SK-MEL-5 (cell line): ENCODE results near the gene QPCTL. TPM values are rescaled to one million over a fixed set of nuclear protein-coding genes. Genes with fewer than 3 reads are reported as not detected.
A peak's percentile ranks its signal among the peaks of the same experiment; 100 is the strongest.
"Not testable (repeated sequence)": the region's sequence is repeated elsewhere in the genome, so short reads cannot be mapped to it uniquely, and the experiment has no call there.

ENCODE experiments used
- DNase-seq: peaks from one replicate; pipeline ENCODE4 v3.0.0-alpha.2; 2016; ENCODE audit warnings: low read depth, low spot score
- in situ Hi-C: cut with HindIII; loops from 2 replicates; pipeline ENCODE4 v1.10.0; 2016; ENCODE audit warnings: low sequenced_read_pairs, high pct_unique_total_duplicates, low pct_unique_long_range_greater_than_20kb
- total RNA-seq: library from RNA; depleted of rRNA; stranded (reverse); fragments of >200 nt; shearing (Covaris generic); gene quantifications from 2 replicates; pipeline ENCODE4 v1.2.3, GENCODE V29; 2014

QPCTL gene
- total RNA-seq, 1 experiment from 2014 or later, result 10.0 TPM

DNA sequence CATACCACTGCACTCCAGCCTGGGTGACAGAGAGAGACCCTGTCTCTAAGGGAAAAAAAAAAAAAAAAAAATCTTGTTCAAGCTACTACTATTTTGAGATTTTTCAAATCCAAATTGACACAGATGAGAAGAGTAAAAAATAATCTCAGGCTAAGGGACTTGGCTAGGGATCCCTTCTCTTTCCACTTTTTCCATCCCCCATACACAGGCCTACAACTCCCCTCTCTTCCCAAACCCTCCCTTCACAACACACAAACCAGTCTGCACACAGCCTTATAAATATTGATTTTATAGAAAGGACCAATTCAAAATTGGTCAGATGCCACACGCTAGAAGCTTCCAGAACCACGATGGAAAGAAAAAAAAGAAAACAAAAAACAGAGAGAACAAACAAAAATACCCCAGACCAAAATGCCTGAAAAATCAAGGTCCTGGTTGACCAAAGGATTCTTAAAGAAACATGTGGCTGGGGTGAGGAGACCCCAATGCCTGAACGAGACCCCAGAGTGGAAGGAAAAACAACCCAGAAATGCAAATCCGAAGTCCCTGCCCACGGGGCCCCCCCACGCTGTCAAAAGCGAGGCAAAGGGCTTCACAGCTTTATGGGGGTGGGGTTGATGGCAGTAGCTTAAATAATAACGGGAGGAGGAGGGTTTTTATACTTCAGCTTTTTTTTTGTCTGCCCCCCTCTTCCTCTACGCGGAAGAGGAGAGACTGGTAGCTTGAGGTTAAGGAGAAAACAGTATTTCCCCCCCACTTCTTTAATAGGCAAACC, 18.1 kb downstream of the QPCTL start:
- DNase-seq, result no peak
- in situ Hi-C loops, result no loop called here

DNA sequence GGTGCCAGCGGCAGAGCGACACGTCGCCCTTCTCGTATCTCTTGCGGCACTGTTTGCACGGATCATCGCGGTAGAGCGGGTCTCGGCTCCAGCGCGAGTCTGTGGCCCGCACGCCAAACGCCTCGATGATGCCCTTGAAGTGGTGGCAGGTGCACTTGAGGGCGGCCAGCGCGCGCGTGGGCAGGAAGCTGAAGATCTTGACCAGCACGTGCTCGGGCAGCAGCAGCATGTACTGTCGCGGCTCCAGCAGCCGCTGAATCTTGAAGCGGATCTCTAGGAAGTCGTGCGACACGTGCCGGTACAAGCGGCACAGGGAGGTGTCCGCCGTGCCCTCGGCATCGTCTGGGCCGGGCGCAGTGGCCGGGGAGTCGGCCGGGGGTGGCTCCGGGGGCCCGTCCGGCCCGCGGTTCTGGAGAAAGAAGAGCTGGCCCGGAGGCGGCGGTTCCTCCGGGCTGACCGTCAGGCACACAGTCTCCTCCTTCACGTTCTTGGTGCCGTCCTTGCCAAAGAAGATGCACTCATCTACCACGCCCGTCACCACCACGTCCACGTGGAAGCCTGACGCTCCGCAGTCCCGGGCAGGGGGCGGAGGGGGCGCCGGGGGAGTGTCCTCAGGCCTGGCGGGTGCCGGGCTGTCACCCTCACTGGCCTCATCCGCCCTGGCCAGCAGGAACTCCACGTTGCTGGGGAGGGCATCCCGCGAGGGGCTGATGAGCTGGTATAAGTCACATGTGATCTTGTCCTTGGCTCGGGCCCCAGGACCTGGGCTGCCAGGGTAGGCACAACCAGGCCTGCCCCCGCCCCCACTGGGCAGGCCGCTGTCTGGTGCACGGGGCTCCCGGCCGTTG, 19.6 kb downstream of the QPCTL start:
- no peak for DNase-seq
- in situ Hi-C loops, result no loop called here

DNA sequence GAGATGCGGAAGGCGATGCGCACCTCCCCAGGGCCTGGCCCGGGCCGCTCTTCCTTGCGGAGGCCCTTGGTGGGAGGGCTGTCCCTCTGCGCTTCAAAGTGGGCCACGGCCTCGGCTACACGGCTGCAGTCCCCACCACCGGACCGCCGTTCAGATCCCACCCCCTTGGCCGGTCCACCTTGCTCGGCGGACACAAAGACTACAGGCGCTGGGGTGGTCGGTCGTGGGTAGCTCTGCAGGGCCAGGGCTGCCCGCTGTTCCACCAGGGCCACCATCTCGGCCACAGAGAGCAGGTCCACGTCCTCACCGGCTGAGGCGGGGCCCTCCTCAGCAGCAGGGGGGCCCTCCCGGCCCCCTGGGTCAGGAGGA, 20.2 kb downstream of the QPCTL start:
- in situ Hi-C loops, result no loop called here
- DNase-seq, result no peak

DNA sequence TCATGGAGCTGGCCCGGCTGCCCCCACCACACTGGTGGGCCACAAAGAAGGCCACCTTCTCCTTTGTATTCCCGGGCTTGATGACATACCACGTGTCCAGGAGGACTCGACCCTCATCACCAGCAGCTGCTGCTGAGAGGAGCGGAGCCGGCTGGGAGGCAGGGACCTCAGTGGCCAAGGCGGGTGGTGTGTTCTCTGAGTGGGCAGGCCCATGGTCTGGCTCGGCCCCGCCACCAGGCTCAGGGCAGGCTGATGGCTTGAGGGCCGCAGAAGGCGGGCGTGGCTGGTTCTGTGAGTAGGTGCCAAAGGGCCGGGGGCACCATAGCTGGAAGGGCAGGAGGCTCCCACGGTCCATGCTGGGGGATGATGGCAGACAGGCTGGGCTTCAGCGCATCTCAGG, 20.7 kb downstream of the QPCTL start:
- in situ Hi-C loops, result no loop called here
- no peak for DNase-seq

DNA sequence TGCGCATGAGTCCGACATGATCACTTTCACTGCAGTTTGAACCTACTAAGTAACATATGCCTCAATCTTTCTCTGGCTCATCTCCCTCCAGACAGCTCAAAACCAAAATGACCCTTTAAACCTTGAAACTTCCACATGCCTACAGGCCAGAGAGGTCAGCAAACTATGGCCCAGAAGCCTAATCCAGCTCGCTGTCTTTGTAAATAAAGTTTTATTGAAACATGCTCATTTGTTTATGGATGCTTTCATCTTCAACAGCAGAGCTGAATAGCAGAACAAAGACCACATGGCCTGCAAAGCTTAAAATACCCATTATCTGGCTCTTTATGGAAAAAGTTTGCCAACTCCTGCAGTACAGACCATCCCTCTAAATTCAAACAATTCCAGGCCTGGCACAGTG, 22.7 kb downstream of the QPCTL start:
- no peak for DNase-seq
- in situ Hi-C loops, result no loop called here

DNA sequence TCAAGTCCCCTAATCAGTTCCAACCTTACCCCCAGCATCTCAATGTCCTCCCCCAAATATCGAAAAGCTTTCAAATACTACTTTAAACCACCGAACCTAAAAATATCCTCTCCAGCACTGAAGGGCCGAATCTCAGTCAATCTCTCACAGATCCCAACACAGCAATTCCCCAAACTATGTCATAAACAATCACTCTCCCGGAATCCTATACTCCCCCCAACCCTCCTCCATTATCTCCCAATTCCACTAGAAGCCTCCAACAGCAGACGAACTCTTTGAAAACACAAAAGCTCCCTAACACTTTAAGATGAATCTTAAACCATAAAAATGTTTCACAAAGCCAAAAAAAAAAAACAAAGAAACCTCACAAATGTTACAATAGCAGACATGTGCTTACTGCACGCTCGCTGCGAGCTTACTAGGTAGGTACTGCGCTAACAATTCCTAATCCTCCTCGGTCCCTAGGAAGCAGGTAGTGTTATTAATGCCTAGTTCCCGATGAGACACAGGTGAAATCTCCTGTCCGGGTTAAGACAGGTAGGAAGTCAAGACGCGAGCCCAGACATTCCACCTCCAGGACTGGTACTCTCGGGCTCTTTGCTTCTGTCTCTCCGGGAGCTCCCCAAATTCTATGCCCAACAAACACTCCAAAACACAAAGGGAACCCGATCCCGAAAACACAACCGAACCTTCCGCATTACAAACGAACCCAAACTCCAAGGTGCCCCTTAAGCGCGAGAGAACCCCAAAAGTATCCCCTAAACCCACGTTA, 24.1 kb downstream of the QPCTL start:
- in situ Hi-C loops, result no loop called here
- DNase-seq, result no peak

DNA sequence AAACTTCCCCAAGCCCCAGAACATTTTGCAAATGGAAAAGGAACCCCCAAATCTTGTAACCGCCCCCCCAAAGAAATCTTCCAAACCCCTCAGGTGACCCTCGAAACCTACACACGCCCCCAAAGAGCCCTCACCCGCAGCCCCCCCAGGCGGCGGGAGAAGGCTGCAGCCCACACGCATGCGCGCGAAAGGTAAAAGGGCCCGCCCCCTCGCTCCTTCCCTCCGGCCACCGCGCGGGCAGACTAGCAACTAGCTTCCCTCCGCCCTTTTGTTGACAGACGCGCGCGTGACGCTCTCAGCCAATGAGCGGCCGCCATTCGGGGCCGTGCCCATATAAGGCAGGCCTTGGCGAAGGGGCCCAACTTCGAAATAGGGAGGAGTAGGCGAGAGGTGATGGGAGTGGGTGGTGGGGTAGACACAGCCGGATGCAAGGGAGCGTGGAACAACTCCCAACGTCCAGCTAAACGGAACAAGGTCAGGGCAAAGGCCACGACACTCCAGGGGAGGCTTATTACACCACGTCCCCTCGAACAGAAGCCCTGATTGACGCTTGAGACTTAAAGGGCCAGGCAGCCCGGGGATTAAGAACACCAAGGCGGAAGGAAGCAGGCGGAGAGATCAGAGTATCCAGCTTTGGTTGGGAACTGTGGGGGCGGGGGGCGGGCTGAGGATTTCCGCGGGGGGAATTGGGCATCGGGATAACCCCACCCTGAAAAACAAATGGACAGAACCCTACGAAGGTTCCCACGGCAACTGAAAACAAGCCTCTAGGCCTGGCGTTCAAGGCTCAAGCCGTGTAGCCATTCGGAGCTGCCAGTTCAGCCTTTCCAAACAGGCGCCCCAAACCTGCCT, 24.9 kb downstream of the QPCTL start:
- in situ Hi-C loops, result no loop called here
- peak; percentile 99 for DNase-seq

DNA sequence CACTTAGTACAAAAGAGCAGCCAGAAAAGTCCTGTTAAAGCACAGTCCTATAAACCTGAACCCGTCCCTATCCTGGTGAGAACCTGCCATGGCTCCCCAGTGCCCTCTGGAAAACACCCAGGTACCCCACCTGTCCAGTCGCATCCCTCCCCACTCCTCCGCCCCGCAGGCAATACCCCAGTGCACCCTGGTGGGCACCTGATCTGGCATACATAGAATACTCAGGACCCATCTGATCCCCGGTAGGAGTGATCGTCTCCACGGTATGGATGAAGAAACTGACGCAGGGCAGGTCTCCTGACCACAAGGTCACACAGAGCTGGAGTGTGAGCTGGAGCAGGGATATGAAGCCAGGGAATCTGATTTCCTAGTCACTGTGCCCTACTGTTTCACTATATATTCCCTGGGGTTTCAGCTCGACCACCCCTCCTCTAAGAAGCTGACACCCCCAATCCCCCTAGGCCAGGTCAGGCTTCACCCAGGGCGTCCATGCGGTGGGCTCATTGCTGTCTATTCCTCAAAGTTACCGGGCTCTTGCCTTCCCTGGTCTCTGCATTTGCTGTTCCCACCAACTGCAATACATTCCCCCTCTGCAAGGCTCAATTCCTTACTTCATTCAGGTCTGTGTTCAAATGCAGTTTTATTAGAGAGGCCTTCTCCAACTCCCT, 25.7 kb downstream of the QPCTL start:
- DNase-seq, result no peak
- in situ Hi-C loops, result no loop called here

DNA sequence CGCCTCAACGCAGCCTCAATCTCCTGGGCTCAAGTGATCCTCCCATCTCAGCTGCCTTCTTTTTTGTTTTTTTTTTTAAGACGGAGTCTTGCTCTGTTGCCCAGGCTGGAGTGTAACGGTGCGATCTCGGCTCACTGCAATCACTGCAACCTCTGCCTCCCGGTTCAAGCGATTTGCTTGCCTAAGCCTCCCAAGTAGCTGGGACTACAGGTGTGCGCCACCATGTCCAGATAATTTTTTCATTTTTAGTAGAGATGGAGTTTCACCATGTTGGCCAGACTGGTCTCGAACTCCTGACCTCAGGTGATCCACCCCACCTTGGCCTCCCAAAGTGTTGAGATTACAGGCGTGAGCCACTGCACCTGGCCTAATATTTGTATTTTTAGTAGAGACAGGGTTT, 27.6 kb downstream of the QPCTL start:
- in situ Hi-C loops, result not testable (repeated sequence)

DNA sequence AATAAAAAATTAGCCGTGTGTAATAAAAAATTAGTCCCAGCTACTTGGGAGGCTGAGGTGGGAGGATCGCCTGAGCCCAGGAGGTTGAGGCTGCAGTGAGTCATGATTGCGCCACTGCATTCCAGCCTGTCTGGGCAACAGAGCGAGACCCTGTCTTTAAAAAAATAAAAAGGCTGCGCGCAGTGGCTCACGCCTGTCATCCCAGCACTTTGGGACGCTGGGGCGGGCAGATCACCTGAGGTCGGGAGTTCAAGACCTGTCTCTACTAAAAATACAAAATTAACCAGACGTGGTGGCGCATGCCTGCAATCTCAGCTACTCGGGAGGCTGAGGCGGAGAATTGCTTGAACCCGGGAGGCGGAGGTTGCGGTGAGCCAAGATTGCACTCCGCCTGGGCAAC, 36.2 kb downstream of the QPCTL start:
- DNase-seq, in situ Hi-C loops: not testable (repeated sequence)

More for the DNA sequence above, 27.6 kb downstream of the QPCTL start:
- not testable (repeated sequence) for DNase-seq

DNA sequence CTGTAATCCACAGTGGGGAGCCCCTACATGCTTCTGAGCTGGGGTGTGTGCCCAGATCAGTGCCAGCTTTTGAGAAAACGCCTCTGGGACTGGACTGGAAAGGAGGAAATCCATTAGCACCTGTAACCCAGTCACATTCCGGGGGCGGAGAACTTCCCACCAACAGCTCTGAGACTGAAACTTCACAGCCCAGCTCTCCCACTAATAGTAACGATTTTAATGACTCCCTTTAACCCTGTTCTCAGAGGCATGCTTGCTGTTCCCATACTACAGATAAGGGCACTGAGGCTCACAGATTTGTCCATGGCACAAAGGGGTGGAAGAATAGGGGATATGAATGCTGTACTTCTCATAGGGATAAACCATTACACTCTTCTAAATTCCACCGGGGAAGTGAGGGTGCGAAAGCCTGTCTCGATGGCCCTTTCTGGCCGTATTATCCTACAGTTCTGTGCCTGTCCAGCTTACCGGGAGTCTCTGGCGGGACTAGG, 37.4 kb downstream of the QPCTL start:
- in situ Hi-C loops, result no loop called here

DNA sequence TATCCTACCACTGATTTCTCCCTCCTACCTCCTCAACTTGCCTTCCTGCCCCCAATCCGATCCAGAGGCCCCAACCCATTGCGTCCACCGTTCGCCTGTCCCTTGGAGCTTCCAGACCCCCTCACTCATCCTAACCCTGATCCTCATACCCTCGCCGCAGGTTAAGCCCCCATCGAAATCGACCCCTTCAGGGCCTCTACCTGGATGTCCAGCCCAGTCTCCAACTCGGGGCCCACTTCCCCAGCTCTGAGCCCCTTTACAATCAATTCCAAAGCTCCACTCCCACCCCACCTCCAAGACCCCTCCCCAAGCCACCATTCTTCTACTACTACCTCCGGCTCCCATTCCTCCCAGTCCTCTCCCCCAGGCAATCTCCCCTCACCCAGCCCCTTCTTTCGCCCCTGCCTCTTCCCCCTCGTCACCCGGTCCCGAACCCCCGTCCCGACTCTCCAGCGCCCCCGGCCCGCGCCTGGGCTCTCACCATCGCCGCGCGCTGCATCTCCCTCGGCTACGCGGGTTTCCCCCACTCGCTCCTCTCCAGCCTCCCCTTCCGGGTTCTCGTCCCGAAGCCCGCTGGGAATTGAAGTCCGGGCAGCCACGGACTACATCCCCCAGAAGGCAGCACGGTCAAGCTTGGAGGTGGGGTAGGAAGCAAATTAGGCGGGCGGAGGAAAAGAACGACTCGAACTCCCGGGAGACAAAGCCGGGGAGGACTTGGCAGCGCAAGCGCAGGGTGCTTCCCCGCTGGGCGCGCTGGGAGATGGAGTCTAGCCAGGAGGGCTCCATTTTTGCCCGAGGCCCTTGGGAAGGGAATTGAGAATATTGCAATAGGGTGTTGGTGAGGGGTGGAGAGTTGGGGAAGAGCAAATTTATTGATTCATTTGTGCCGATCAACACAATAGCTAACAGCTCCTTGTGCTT, 38.2 kb downstream of the QPCTL start, which contains the start of gene FBXO46:
TSS of gene FBXO46 (minus strand) at position 529 of the 921 bp plus-strand sequence. CDS start 17,401 bp downstream, outside the sequence.
- DNase-seq, result peak; percentile 99
- in situ Hi-C loops, result no loop called here

More for the DNA sequence above, 37.4 kb downstream of the QPCTL start:
- DNase-seq, result no peak

DNA sequence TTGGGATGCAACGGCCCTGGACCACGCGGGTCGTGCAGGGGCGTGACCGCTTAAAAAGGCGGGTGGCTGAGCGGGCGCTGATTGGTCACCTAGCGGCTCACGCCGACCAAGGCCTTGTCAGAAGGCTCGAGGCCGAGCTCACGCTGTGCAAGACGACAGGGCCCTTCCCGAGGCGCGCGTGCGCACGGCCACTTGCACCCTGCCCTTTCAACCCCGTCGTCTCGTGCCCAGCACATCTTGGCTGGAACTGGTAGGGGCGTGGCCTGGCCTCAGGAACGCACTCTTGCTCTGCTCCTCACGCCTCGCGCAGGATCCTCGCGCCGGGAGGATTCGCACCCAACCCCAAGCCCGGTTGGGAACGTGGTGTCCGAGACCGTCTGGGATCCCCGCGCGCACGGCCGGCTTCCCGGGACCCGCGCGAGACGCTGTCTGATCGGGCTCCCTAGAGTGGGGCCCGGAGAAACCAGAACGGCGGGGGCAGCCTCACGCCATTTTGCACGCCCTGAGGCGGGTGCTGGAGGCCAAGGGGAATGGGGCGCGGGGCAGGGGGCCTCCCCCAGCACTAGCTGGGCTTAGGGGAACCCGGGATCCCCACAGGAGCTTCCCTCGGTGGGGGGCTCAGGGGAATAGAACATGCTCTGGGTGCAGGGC, 40.8 kb downstream of the QPCTL start, which contains the start of gene MEIOSIN:
TSS of gene MEIOSIN (plus strand) at position 280 of the 651 bp plus-strand sequence. CDS start 1,938 bp downstream, outside the sequence.
- no peak for DNase-seq
- in situ Hi-C loops, result no loop called here

DNA sequence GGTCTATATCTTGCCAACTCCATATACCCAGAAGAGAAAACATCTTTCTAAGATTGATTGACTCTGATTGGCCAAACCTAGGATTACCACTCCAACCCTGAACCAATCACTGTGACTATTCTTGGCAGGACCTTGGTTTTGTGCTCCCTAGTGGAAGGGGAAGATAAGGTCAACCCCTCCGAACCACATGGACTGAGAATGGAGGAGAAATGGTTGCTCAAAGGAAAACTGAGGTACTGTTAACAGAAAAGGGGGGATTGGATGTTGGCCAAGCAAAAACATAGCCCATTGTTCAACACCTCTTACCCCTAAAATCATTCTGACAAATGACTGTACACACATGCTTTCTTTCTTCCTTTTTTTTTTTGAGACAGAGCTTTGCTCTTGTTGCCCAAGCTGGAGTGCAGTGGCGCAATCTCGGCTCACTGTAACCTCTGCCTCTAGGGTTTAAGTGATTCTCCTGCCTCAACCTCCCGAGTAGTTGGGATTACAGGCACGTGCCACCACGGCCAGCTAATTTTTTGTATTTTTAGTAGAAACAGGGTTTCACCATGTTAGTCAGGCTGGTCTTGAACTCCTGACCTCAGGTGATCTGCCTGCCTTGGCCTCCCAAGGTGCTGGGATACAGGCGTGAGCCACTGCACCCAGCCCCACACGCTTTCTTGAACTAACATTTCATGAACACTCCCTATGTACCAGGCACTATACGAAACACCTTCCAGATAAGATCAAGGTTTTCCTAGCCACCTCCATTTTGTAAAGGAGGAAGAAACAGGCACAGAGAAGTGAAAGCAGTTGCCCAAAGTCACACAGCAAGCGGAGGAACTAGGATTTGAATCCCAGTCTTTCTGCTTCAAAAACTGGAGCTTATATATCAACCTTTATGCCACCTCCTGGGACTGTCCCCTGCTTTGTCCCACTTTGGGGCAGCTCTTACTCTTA, 47.3 kb downstream of the QPCTL start:
- in situ Hi-C loops, result no loop called here
- peak; percentile 71 for DNase-seq
